AG09319 (cell line): Measurements from ENCODE around the gene FMN1.

Experiments used
- DNase-seq: peaks from one replicate; pipeline ENCODE4 v3.0.0-alpha.2; 2010; ENCODE audit warnings: low read depth; ENCODE audit errors: extremely low read depth
- TF ChIP-seq, protein P1 (sequence below): IDR thresholded peaks from 2 replicates; pipeline ENCODE4 v1.5.1; 2011; ENCODE audit warnings: low read depth, mild to moderate bottlenecking, inconsistent platforms, low read length, moderate library complexity

Gene FMN1

DNA sequence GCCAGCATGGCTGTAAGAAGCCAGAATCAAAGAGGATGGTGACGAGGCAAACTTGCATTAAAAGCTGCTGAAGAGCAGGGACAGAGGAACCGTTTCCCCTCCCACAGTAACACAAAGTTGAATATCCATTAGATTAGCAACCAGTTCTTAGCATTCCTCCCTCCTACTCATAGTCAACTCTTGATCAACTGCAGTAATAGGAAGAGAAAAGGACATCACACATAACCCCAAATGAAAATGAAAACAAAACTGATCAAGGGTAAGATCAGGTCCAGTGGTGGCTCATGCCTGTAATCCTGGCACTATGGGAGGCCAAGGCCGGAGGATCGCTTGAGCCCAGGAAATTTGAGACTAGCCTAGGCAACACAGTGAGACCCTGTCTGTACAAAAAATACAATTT, 311.6 kb downstream of the FMN1 start:
- DNase-seq: no peak
- TF ChIP-seq, protein P1, sequence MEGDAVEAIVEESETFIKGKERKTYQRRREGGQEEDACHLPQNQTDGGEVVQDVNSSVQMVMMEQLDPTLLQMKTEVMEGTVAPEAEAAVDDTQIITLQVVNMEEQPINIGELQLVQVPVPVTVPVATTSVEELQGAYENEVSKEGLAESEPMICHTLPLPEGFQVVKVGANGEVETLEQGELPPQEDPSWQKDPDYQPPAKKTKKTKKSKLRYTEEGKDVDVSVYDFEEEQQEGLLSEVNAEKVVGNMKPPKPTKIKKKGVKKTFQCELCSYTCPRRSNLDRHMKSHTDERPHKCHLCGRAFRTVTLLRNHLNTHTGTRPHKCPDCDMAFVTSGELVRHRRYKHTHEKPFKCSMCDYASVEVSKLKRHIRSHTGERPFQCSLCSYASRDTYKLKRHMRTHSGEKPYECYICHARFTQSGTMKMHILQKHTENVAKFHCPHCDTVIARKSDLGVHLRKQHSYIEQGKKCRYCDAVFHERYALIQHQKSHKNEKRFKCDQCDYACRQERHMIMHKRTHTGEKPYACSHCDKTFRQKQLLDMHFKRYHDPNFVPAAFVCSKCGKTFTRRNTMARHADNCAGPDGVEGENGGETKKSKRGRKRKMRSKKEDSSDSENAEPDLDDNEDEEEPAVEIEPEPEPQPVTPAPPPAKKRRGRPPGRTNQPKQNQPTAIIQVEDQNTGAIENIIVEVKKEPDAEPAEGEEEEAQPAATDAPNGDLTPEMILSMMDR: no peak

DNA sequence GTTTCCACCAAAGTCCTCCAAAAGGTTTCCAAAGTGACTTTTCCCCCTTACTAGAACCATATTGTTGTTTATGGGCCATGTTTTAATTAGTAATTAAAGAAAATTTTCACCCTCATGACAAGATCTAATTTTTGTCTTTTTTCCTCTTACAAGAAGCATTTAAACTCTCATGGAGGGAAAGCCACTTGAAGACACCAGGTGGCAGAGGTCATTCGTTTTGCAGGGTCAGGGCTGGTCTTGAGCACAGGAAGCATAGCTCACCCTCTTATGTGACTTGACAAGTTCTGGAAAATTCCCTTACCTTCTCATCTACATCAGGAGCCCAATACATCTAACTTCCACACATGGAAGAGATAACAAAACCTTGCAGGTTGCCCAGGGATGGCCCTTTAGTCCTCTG, 313.0 kb downstream of the FMN1 start:
- no peak for DNase-seq
- TF ChIP-seq, protein P1: no peak

DNA sequence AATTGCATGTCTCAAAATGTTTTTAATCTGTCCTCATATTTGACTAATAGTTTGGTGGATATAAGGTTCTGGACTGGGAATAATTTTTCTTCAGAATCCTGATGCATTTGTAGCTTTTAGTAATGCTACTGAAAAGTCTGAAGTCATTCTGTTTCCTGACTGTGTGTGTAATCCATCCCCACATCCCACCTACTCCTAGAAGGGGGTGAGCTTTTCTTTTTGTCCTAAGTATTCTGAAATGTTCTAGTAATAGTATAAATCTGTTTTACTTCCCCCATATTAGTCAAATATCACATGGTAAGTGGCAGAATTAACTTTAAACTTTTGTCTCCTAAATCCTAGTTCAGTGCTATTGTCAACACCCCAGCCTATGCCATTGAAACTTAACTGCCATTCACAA, 313.9 kb downstream of the FMN1 start:
- TF ChIP-seq, protein P1: no peak
- DNase-seq: no peak

DNA sequence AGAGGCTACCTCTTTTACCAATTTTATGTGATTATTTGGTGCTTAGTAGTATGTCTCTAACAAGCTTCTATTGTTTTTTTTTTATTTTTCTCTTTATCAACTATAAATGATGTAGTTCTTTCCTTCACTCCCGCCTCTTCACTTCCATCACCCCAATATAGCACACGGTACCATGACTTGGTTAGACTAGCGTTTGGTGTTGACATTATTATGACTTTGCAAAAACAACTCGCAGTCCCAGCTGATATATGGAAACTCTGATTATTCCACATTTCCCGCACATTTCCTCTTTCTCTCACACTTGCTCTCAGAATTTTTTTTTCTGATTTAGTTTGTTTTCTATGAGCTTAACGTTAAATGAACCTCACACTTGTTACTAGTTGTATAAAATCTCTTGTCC, 314.5 kb downstream of the FMN1 start:
- no peak for DNase-seq
- TF ChIP-seq, protein P1: no peak

DNA sequence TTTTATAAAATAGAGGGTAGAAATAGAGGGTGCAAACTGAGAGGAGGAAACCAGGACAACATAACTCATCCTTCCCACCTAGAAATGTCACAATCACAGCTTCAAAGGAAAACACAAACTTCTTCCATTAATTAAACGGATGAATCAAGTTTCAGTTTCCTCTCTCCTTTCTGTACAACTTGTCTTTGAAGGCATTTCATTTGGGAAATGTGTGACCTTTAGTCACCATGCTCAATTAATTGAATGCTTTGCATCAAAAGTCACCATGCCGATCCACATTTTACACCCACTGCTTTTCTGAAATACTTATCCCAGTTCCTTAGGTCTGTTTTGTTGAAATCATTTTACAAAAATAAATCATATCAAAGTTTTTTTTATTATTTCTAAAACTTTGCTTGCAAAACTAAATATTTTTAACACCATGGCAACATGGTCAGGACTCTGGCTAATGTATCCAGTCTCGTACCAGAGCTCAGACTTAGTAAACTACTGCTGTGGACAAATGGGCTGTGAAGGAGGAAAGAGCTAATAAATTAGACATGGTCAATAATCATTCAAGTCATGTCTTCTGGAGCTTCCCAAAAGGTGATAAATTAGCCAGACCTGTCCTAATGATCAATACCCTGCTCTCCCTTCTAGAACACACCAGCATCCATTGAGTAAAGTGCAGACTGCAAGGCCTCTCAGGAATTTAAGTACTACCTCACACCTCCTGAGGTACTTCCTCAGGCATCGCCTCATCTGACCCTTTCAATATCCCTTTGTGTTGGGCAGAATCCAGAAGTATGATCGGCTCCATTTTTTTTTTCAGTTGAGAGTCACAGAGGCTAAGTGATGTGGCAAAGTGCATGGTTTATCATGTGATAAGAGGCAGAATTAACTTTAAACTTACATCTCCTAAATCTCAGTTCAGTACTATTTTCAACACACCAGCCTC, 315.4 kb downstream of the FMN1 start:
- DNase-seq: no peak
- TF ChIP-seq, protein P1: no peak

DNA sequence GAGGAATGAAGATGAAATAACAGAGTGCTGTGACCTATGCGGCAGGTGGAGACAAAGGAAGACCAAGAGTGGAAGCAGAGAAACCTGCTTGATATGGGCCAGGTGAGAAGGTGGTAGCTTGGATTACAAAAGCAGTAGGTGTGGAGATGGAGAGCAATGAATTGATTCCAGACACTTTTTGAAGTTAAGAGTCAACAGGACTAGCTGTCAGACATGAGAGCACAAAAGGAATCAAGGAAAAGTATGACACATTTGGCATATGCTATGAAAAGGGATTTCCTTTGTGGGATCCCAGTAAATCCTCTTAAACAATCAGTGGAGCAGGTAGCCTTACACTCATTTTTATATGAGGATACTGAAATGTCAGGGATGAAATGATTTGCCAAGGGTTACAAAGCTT, 316.2 kb downstream of the FMN1 start:
- no peak for DNase-seq
- TF ChIP-seq, protein P1: no peak

DNA sequence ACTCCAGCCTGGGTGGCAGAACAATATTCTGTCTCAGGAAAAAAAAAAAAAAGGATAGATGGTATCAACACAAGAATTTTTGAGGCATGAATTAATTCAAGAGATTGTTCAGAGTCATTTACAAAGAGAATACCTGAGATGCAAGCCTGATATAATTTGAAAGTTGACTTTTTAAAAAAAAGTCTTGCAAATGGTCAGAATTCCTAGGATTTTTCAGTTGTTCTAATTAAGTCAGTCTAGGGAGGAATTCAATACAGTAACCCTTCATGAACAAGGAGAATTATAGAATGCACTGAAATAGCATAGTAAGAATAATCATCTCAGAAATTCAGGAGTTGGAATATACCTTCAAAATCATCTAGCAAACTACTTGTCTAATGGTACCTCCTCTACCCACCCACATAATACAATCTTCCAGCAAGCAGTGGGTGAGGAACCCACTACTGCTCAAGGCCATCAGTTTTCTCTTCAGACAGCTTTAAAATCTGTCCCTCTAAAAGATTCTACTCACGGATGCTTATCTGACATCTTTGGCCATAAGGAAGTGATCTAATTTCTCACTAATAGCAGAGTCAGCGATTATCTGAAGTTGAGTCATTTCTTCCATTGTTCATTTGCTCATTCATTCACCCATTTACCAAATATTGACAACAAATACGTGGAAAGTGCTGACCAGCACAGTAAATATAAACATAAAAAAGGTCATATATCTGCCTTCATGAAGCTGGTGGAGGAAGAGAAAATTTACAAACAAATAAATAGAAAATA, 317.1 kb downstream of the FMN1 start:
- TF ChIP-seq, protein P1: no peak
- no peak for DNase-seq
